Right forelimb (tissue), 1 donor: Measurements from ENCODE around the gene KIF2C.
"Not testable (repeated sequence)": the region's sequence is repeated elsewhere in the genome, so short reads cannot be mapped to it uniquely, and the experiment has no call there.

Experiments
- DNase-seq: peaks from one replicate; pipeline ENCODE4 v3.0.0-alpha.2; 2018

KIF2C gene

DNA sequence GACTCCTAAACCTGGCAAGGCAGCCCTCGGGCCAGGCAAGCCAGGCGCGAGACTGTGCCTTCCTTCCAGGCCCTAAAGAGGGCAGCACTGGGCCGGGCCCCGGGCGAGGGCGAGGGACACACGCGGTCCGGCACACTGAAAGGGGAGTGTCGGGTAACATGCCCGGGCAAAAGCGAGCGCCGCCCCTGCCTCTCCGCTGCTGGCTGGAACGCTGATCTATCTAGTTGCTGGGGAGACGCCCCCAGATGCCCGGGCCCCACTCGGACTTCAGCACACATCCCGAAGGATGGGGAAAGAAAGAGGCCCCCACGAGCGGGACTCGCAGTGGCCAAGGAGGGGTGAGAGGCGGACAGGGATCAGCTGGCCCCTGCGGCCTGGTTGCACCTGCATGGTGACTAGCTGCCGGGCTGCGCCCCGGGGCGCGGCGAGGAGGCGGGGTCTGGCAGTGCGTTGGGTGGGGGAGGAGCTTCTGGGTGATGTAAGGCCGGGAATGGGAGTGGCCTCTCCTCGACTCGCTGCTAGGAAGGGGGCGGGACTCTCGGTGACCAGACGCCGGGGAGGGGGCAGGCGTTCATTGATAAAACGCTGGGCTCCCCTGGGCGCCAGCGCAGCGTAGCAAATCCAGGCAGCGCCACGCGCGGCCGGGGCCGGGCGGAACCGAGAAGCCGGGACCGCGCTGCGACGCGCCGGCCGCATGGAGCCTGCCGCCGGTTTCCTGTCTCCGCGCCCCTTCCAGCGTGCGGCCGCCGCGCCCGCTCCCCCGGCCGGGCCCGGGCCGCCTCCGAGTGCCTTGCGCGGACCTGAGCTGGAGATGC lies 60.3 kb downstream of the KIF2C start, which contains the start of gene PLK3:
Gene PLK3, plus strand, starts transcription at position 608 of the 815 bp plus-strand sequence. Its CDS starts 87 bp downstream, at position 695.
- DNase-seq: peak; percentile 99

- no peak for DNase-seq
Measured at GRCh38 chr1:44801491-44802305, 62.1 kb downstream of the KIF2C start.

DNA sequence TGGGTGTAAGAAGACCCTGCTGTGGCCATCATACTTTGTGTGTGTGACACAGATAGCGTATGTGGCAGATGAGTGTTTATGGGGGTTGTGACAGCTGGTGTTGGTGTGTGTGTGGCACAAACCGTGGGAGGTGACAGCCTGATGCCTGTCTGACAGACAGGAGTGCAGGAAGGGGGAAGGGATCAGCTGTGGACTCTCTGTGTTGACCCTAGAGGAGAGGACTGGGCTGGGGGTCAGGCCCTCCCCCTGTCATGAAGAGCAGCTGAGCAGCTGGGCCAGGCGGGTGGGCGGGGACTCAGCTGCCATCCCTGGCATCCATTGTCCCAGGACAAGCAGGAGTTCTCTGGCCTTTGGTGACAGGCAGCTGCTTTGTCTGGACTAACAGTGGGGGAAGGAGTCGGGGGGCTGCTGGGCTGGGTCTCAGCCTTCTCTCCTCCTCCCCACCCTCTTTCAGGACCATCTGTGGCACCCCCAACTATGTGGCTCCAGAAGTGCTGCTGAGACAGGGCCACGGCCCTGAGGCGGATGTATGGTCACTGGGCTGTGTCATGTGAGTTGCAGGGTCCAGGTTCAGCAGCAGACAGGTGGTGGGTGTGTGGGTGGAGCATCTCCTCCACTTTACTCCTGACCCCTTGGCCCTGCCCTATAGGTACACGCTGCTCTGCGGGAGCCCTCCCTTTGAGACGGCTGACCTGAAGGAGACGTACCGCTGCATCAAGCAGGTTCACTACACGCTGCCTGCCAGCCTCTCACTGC lies 62.8 kb downstream of the KIF2C start:
- no peak for DNase-seq

GRCh38 chr1:44803062-44803311 lies 63.4 kb downstream of the KIF2C start:
- DNase-seq: no peak

- no peak for DNase-seq
Measured at GRCh38 chr1:44803312-44804095, 63.9 kb downstream of the KIF2C start.

- DNase-seq: no peak
Measured at GRCh38 chr1:44805311-44806024, 65.8 kb downstream of the KIF2C start.

DNA sequence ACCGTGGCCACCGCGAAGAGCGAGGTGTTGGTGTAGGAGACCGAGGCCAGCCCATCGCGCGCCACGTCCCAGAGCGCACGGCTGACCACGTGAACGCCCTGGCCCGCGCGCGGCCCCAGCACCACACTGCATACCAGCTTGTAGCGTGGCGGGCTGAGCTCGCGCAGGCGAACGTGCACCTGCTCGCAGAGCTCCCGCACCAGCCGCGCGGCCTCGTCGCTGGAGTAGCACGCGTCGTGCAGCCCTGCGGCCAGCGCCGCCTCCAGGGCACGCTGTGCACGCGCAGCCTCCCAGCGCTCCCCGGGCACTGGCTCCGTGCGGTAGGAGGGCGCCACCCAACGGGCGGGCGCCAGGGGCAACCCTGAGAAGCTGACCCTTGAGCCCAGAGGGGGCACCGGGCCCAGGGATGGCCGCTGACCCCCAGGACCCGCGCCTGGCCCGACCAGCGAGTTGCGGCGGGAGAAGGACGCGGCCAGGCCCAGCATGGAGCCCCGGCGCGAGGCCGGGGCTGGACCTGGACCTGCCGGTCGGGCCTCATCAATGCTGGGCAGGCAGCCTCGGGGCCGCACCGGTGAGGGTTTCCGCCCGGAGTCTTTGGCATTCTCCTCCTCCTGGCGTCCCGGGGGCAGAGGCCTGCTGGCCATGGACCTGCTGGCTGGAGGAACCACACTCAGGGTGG lies 66.5 kb downstream of the KIF2C start:
- DNase-seq: no peak

GRCh38 chr1:44806704-44807363 lies 67.2 kb downstream of the KIF2C start, which contains the start of gene DYNLT4:
TSS of gene DYNLT4 (minus strand) at chr1:44807351. CDS start at chr1:44806668, 683 bp downstream.
- DNase-seq: no peak

DNA sequence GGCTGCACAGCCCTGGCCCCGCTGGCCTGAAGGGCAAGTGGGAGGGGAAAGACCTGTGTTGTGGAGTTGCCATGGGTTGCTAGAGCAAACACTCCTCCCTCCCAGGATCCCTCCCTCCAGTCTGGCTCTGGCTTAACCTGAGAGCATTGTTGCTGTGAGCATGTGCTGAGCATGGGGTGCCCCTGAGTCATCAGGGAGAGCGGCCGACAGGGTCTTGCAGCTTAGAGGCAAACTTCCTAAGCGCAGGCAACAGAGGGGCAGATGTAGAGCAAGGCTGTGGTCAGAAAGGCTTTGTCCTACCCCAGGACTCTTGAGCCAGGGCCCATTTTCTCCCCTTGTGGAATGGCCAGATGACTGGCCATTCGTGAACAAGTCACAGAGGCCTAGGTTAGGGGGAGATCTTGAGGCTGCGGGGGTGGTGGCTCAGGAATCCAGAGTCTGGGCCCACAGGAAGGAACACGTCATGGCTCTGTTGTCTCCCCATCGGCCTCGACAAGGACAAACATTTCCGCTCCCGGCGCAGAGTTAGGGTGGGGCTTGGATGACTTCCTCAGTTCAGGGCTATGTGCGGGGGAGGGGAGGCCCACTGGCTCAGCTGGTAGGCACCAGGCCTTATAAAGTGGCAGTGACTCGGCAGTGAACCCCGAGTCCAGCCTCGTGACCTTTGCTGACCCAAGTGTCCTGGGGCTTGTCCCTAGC lies 67.9 kb downstream of the KIF2C start:
- DNase-seq: peak; percentile 92

GRCh38 chr1:44808063-44808937 lies 68.7 kb downstream of the KIF2C start, which contains the start of gene BTBD19:
TSS of gene BTBD19 (plus strand) at chr1:44808523. CDS start at chr1:44808821, 298 bp downstream.
- peak; percentile 95 for DNase-seq

GRCh38 chr1:44808938-44809917 lies 69.6 kb downstream of the KIF2C start:
- DNase-seq: no peak

DNA sequence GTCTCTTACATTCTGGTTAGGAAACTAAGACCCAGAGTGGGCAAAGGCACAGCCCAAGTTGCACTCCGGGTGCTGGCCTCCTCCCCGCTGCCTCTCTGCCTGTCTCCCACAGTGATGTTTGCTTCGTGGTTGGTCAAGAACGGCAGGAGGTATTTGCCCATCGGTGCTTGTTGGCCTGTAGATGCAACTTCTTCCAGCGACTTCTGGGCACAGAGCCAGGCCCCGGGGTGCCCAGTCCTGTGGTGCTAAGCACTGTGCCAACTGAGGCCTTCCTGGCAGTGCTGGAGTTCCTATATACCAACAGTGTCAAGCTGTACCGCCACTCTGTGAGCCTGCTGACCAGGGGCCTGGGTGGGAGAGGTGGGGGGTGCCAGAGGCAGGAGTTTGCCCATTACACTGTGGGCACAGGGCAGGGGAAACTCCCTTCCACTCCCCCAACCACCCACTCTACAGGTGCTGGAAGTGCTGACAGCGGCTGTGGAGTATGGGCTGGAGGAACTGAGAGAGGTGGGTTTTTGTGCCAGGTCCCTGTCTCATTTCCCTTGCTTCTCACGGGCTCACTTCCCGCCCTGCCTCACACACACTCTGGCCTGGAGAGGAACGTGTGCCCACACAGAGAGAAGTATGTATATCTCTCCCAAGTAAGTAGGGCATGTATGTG lies 70.6 kb downstream of the KIF2C start:
- peak; percentile 45 for DNase-seq

- not testable (repeated sequence) for DNase-seq
Measured at GRCh38 chr1:44810762-44811105, 71.1 kb downstream of the KIF2C start.

DNA sequence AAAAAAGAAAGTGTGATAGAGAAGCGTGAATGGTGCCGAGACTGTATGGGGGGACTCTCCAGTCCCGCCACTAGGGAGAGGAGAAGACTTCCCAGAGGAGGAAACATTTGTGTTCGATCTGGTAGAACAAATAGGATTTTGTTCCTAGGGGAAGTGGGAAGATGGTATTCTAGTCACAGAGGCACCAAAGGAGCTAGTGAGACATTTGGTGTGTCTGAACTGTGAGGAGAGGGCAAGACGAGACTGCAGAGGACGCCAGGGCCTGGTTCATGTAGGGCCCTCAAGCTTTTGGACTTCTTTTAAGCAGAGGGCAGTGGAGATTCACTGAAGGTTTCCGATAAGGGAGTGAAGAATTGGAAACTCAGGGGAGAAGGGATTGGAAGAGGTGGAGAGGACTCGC lies 71.6 kb downstream of the KIF2C start:
- DNase-seq: peak; percentile 30

GRCh38 chr1:44812822-44813543 lies 73.3 kb downstream of the KIF2C start:
- DNase-seq: peak; percentile 56

GRCh38 chr1:44815926-44816325 lies 76.3 kb downstream of the KIF2C start:
- not testable (repeated sequence) for DNase-seq
